ENCODE results near the gene NRGN.
A peak's percentile ranks its signal among the peaks of the same experiment; 100 is the strongest.

The NRGN gene

GRCh38 chr11:124727474-124727873 lies 12.3 kb upstream of the NRGN start:
- TF ChIP-seq CTCF (IDR thresholded peaks at IDR 0.05; ENCODE audit: low read depth, low read length), result no peak

GRCh38 chr11:124728134-124728533 lies 11.6 kb upstream of the NRGN start:
- H3K4me3 ChIP-seq (ENCODE audit: low read depth, low read length), result no peak overlapping the region
- TF ChIP-seq CTCF (IDR thresholded peaks at IDR 0.05; ENCODE audit: low read depth, low read length), result no peak

More at GRCh38 chr11:124727474-124727873, 12.3 kb upstream of the NRGN start:
- no peak overlapping the region for H3K4me3 ChIP-seq (ENCODE audit: low read depth, low read length)

GRCh38 chr11:124729571-124729970 lies 10.2 kb upstream of the NRGN start:
- no peak for TF ChIP-seq CTCF (IDR thresholded peaks at IDR 0.05; ENCODE audit: low read depth, low read length)
- H3K4me3 ChIP-seq (ENCODE audit: low read depth, low read length), result no peak overlapping the region

- H3K4me3 ChIP-seq (ENCODE audit: low read depth, low read length), result no peak overlapping the region
- no peak for TF ChIP-seq CTCF (IDR thresholded peaks at IDR 0.05; ENCODE audit: low read depth, low read length)
These were observed 7.5 kb upstream of the NRGN start for GRCh38 chr11:124732230-124732629.

DNA sequence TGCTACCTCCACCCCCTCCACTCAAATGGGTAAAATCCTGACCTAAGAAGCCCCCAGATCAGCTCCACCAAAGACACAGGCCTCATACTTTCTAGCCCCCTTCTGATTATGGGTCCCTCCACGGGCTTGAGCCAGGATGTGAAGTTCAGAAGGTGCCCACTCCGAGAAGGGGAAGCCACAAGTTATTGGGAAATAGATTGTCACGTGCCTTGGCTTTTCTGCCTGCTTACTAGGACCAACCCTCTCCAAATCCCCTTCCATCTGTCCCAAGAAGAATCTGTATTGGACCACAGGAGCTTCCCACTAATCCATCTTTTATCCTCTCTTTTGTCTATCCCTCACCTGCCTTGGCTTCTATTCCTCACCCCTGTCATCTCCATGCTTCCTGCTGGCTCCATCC lies 3.0 kb upstream of the NRGN start:
- no peak for TF ChIP-seq CTCF (IDR thresholded peaks at IDR 0.05; ENCODE audit: low read depth, low read length)
- H3K4me3 ChIP-seq (ENCODE audit: low read depth, low read length), result no peak overlapping the region

GRCh38 chr11:124737638-124738305 lies 2.0 kb upstream of the NRGN start:
- no peak for TF ChIP-seq CTCF (IDR thresholded peaks at IDR 0.05; ENCODE audit: low read depth, low read length)
- H3K4me3 ChIP-seq (ENCODE audit: low read depth, low read length), result no peak overlapping the region

GRCh38 chr11:124738713-124739478 lies 846 bp upstream of the NRGN start:
- peak overlapping the region; percentile 72 for H3K4me3 ChIP-seq (ENCODE audit: low read depth, low read length)
- no peak for TF ChIP-seq CTCF (IDR thresholded peaks at IDR 0.05; ENCODE audit: low read depth, low read length)
